Activated CD4-positive, alpha-beta T cell treated with anti-CD3 and anti-CD28 coated beads for 36 hours (primary cell): ENCODE measurements around the gene EEFSEC. TPM values are rescaled to one million over a fixed set of nuclear protein-coding genes. Genes with fewer than 3 reads are reported as not detected.

ENCODE experiments used
- ATAC-seq: fragments of 200-7000 bp; cut with Tn5 transposase; one replicate; pipeline ENCODE4 v1.10.0; 2021; ENCODE audit warnings: mild to moderate bottlenecking, moderate library complexity
- CTCF ChIA-PET: fragments of 350-600 bp; sonication (Branson Sonifier 250); formaldehyde crosslinking; loops from one replicate; lab custom pipeline; 2021; ENCODE audit warnings: antibody characterized with exemption; lab: Charles Lee
- POLR2A ChIA-PET: fragments of 350-600 bp; sonication (Branson Sonifier 250); formaldehyde crosslinking; loops from one replicate; lab custom pipeline; 2021; ENCODE audit warnings: antibody characterized with exemption, inconsistent platforms; lab: Charles Lee
- DNase-seq: peaks from one replicate; pipeline ENCODE4 v3.0.0-alpha.2; 2020
- H3K27ac Mint-ChIP-seq: one replicate; pipeline ENCODE4 v1.8.0; 2021; ENCODE audit warnings: mixed read lengths
- H3K27me3 Mint-ChIP-seq: one replicate; pipeline ENCODE4 v1.8.0; 2021; ENCODE audit warnings: mixed read lengths
- H3K36me3 Mint-ChIP-seq: one replicate; pipeline ENCODE4 v1.8.0; 2021; ENCODE audit warnings: low read depth, mixed read lengths
- H3K4me1 Mint-ChIP-seq: one replicate; pipeline ENCODE4 v1.8.0; 2021; ENCODE audit warnings: mixed read lengths
- H3K4me3 Mint-ChIP-seq: one replicate; pipeline ENCODE4 v1.8.0; 2021; ENCODE audit warnings: mild to moderate bottlenecking, moderate library complexity, mixed read lengths
- H3K9me3 Mint-ChIP-seq: one replicate; pipeline ENCODE4 v1.8.0; 2021; ENCODE audit warnings: low read depth, mixed read lengths
- intact Hi-C, 2 experiments: fragments of 100-400 bp; cut with DNase I in 1 of 2; cut with micrococcal nuclease in 1 of 2; formaldehyde crosslinking; loops; one replicate each; pipeline versions ENCODE4 v1.14.2 to v1.15.1; 2022 to 2024; cut with DNase I, micrococcal nuclease
- total RNA-seq, 2 experiments: library from RNA; stranded (reverse); gene quantifications; one replicate each; pipeline ENCODE4 v1.2.3, GENCODE V29; 2021

The EEFSEC gene
- total RNA-seq, 2 experiments from 2014 or later = 19.6 to 20.7 TPM

DNA sequence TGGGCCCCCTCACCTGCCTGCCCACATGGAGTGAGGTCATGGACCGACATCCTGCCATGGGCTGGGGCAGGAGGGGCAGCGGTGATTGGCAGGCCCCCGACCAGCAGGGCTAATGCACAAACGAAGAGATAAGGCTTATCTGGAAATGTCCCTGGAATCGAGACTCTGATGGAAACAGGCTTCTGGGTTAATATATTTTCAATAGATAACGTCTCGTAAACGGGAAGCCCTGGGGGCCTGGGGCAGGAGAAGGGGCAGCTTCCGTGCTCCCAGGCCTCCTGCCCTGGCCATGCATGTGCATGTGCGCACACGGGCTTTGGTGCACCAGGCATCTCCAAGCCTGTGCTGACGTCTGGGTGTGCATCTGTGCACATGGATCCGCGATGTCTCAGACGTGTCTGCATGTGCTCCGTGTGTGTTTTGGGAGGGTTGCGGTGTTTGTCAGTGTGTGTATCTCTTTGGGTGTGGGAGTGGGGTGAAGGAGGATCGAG lies 258.3 kb downstream of the EEFSEC start:
- no peaks in the 10 kb centered on the region for H3K27me3 Mint-ChIP-seq
- H3K4me3 Mint-ChIP-seq = no peak overlapping the region
- ChIA-PET POLR2A (no interaction called here), CTCF (no interaction called here)
- intact Hi-C loops = no loop called here
- no peaks in the 10 kb centered on the region for H3K9me3 Mint-ChIP-seq
- no peaks in the 10 kb centered on the region for H3K4me1 Mint-ChIP-seq
- ATAC-seq (no peak), DNase-seq (no peak)
- no peak overlapping the region for H3K27ac Mint-ChIP-seq
- H3K36me3 Mint-ChIP-seq = no peaks in the 10 kb centered on the region

DNA sequence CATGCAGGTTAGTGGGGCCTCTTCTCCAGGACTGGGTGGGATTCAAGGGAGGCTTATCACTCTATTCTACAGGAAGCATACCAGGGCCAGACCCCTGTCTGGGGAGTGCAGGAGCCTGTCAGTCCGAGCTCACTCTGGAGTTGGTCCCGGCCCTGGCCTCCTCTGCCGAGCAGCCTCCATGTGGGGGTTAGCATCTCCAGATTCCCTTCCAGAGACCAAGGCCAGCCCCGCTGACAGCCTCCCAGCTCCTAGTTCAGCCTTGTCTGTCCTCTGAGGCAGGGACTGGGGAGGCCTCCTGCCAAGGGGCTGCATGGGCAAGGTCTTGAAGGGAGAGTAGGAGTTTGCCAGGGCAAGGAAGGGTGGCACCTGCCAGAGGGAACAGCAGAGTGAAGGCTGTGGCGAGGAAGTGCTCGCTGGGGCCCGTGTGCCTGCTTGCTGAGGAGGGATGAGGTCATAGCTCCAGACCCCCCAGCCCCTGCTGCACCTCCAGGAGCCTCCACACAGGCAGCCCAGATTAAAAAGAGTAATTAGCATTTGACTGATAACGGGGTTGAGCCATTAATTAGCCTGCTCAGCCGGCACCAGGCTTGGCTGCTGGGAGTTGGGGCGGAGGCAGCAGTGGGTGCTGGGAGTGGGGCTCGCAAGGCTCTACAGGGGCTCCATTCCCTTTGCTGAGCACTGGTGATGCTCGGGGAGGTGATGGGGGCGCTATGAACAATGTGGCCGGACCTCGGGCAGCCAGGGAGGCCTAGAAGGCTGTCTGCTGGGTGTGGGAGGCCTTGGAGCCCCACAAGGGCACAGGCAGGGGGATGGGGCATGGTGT lies 259.1 kb downstream of the EEFSEC start:
- Mint-ChIP-seq H3K4me1 (no peaks in the 10 kb centered on the region), H3K27ac (no peak overlapping the region), H3K36me3 (no peaks in the 10 kb centered on the region), H3K4me3 (no peak overlapping the region), H3K9me3 (no peaks in the 10 kb centered on the region), H3K27me3 (no peaks in the 10 kb centered on the region)
- no peak for ATAC-seq
- ChIA-PET CTCF (no interaction called here), POLR2A (no interaction called here)
- intact Hi-C loops = no loop called here
- no peak for DNase-seq

DNA sequence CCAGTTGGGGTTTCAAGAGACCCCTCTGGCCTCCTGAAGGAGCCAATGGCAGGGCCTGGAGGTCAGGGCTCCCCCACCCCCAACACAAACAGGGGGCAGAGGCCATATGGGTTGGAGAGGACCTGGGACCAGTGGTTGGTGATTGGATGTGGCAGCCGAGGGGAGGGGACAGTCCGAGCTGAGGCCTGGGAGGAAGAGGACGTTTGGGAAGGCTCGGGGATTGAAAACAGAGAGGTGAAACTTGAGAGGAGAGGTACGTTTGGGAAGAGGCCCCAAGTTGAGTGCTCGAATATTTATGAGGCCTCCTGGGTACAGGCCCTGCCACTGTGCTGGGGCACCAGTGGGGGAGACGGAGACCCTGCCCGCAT lies 259.7 kb downstream of the EEFSEC start:
- H3K27me3 Mint-ChIP-seq = no peaks in the 10 kb centered on the region
- ChIA-PET CTCF (no interaction called here), POLR2A (no interaction called here)
- ATAC-seq = no peak
- no peak for DNase-seq
- no peaks in the 10 kb centered on the region for H3K4me1 Mint-ChIP-seq
- no peak overlapping the region for H3K27ac Mint-ChIP-seq
- no peaks in the 10 kb centered on the region for H3K9me3 Mint-ChIP-seq
- H3K36me3 Mint-ChIP-seq = no peaks in the 10 kb centered on the region
- H3K4me3 Mint-ChIP-seq = no peak overlapping the region
- intact Hi-C loops = no loop called here

DNA sequence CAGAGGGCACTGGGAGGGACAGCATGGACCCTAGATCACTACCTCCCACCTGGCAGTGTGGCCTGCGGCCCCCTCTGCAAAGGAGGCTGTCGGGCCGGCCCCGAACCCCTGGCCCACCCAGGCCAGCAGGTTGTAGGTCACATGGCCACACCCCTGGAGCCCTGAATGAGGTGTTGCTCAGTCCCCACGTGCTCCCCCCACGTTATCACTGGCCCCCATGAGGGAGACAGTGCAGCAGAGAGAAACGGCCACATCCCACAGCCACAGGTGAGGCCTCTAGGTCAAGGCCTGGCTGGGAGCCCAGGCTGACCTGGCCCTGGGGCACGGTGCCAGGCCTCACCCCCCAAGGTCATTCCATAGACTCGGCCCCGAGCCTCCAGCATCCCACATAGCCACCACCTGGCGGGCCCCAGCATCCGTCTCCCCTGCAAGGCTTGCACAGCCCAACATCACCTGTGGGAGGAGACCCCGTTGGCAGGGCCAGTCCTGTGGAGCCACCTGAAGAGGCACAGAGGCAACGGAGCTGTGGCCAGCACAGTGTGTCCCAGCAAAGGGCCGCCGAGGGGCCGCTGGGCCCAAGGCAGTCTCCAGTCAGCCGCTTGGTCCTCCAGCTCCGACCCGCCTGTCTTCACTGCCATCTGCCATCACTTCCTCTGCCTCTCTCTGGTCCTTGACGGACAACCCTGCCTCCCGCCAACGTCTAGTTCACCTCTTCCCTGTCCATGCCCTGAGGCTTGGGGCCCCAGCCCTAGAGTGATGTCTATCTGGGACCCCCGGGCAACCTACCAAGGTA lies 260.3 kb downstream of the EEFSEC start:
- no peak overlapping the region for H3K27ac Mint-ChIP-seq
- no peak for DNase-seq
- ChIA-PET CTCF (interaction anchor here (0.6 kb wide), 1 partner anchor 334 kb away, joined by 4 read pairs; no protein-coding TSS in a partner anchor), POLR2A (no interaction called here)
- intact Hi-C loops = no loop called here
- no peak overlapping the region for H3K4me3 Mint-ChIP-seq
- no peaks in the 10 kb centered on the region for H3K4me1 Mint-ChIP-seq
- H3K9me3 Mint-ChIP-seq = no peaks in the 10 kb centered on the region
- ATAC-seq = no peak
- H3K36me3 Mint-ChIP-seq = no peaks in the 10 kb centered on the region
- H3K27me3 Mint-ChIP-seq = no peaks in the 10 kb centered on the region

DNA sequence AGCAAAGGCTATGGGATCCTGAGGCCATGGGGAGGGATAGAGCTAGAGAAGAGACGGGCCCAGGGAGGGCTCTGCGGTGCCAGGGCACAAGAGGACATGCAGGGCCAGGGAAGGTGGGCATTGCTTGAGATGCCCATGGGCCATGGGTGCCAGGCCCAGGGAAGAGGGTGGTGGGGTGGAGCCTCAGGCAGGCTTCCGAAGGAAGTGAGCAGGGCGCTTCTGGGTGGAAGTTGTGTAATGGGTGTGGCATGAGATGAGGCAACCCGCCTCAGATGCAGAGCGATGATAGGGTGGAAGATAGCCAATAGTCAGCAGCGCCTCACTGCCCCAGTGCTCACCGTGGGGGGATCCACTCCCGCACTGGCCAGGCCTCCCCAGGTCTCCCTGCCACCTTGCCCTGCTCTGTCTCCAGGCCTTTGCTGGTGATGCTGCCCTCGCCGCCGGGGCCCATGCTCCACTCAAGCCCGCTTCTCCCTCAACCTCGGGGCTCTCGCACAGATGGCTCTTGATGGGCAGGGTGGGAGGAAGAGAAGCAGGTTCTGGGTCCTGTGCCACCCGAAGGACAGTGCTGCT lies 262.0 kb downstream of the EEFSEC start:
- intact Hi-C loops = no loop called here
- Mint-ChIP-seq H3K27me3 (no peaks in the 10 kb centered on the region), H3K9me3 (no peaks in the 10 kb centered on the region), H3K4me3 (no peak overlapping the region), H3K27ac (no peak overlapping the region), H3K4me1 (no peaks in the 10 kb centered on the region), H3K36me3 (no peaks in the 10 kb centered on the region)
- ChIA-PET CTCF (no interaction called here), POLR2A (no interaction called here)
- ATAC-seq = no peak
- no peak for DNase-seq

DNA sequence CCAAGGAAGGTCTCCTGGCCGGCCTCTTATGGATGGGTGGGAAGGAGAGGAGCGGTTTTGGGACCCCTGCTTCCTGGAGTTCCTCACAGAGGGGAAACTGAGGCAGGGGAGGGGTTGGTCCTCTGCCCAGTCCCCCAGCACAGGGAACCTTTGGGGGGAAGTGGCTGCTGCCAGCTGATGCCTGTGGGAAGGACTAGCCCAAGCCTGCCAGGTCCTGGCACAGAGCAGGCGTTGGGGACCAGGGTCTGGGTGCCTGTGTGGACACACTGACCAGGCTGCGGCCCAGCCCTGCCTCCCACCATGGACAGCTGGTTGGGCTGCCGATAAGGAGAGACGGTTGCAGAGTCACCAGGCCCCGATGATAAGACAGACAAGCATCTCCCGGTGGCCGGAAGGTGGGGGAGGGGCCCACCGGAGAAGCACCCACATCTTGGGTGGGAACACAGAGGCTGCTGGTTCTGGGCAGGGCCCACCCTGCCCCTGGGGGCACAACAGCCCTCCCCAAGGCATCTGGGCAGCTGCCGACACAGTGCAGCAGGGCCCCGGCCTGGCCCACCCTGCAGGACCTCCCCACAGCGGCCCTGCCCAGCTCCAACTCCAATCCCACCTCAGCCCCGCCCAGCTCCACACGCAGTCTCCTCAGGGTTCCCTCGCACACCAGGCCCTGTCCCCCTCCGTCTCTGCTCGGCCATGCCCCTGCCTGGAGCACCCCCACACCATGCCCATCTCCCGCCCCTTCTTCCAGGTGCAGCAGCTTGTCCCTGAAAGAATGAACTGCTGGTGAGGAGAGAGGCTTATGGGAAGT lies 262.7 kb downstream of the EEFSEC start:
- no peaks in the 10 kb centered on the region for H3K36me3 Mint-ChIP-seq
- intact Hi-C loops = no loop called here
- POLR2A ChIA-PET = interaction anchor here (0.6 kb wide), 1 partner anchor 267 kb away, joined by 3 read pairs; no protein-coding TSS in a partner anchor
- no peak overlapping the region for H3K4me3 Mint-ChIP-seq
- H3K27me3 Mint-ChIP-seq = no peaks in the 10 kb centered on the region
- DNase-seq (no peak), ATAC-seq (no peak)
- CTCF ChIA-PET = no interaction called here
- no peak overlapping the region for H3K27ac Mint-ChIP-seq
- no peaks in the 10 kb centered on the region for H3K9me3 Mint-ChIP-seq
- no peaks in the 10 kb centered on the region for H3K4me1 Mint-ChIP-seq

DNA sequence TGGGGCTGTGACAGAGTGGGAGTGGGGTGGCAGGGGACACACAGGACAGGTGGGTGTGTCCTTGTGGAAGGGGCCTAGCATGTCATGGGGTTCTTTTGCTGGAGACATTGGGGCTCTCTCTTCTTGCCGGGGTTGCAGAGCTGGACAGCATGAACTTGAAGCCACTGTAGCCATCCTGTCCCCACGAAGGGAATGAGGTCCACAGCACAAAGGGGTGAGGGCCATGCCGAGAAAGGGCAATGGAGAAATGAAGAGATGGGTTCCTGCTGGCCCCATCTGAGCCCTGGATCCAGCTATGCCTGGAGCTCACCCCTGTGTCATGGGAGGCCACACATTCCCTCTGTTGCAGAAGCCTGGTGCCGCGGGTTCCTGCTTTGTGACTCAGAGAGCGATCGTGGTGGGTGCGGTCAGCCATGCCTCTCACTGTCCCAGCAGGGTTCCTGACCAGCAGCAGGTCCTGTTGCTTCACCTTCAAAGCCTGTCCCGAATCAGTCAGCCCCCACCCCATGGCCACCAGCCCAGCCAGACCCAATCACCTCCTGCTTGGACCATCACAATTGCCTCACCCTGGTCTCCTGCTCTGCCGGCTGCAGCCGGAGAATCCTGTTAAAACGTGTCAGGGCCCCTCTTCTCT lies 263.4 kb downstream of the EEFSEC start:
- H3K27me3 Mint-ChIP-seq = no peaks in the 10 kb centered on the region
- CTCF ChIA-PET = no interaction called here
- no peak for ATAC-seq

DNA sequence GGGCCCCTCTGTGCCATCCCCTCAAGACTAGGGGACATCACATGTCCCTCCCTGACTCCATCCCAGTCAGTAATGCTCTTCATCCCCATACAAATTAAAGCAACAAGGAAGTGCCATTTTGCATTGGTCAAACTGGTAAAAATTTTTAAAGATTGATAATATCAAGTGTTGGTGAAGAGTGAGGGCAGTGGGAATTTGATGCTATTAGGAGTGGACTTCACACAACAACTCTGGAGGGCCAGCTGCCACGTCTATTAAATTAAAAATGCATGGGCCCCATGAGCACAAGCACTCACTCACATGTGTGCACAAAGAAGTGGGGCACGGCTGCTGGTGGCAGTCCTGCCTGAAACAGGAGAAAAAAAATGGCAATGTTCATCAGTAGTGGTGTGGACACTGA lies 265.6 kb downstream of the EEFSEC start:
- no peaks in the 10 kb centered on the region for H3K4me1 Mint-ChIP-seq
- ChIA-PET POLR2A (no interaction called here), CTCF (no interaction called here)
- H3K27ac Mint-ChIP-seq = no peak overlapping the region
- no peaks in the 10 kb centered on the region for H3K27me3 Mint-ChIP-seq
- H3K9me3 Mint-ChIP-seq = no peaks in the 10 kb centered on the region
- no peaks in the 10 kb centered on the region for H3K36me3 Mint-ChIP-seq
- no peak overlapping the region for H3K4me3 Mint-ChIP-seq
- no peak for DNase-seq
- intact Hi-C loops = no loop called here
- no peak for ATAC-seq

More for the DNA sequence above, 263.4 kb downstream of the EEFSEC start:
- no peak overlapping the region for H3K4me3 Mint-ChIP-seq
- no peaks in the 10 kb centered on the region for H3K9me3 Mint-ChIP-seq
- intact Hi-C loops = no loop called here
- POLR2A ChIA-PET = no interaction called here
- H3K4me1 Mint-ChIP-seq = no peaks in the 10 kb centered on the region
- H3K27ac Mint-ChIP-seq = no peak overlapping the region
- H3K36me3 Mint-ChIP-seq = no peaks in the 10 kb centered on the region
- no peak for DNase-seq

DNA sequence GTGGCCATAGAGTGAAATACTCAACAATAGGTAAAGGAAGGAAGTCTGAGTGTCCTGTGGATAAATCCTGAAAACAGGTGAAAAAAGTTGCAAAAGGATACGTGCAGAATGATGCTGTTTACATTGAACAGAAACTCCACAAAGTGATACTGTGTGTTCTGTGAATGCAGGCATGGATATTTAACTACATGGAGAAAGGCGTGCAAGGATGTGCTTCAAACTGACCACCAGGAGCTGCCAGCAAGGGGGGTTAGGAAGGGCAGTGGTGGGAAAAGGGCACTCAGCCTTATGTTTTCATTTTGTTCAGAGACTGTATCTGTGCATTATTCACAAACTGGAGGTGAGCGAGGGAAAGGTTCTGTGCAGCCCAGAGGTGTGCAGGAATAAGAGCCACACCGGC lies 266.0 kb downstream of the EEFSEC start:
- intact Hi-C loops = no loop called here
- no peaks in the 10 kb centered on the region for H3K27me3 Mint-ChIP-seq
- ChIA-PET POLR2A (no interaction called here), CTCF (no interaction called here)
- no peak overlapping the region for H3K27ac Mint-ChIP-seq
- H3K36me3 Mint-ChIP-seq = no peaks in the 10 kb centered on the region
- H3K9me3 Mint-ChIP-seq = no peaks in the 10 kb centered on the region
- no peak for DNase-seq
- ATAC-seq = no peak
- no peaks in the 10 kb centered on the region for H3K4me1 Mint-ChIP-seq
- H3K4me3 Mint-ChIP-seq = no peak overlapping the region

DNA sequence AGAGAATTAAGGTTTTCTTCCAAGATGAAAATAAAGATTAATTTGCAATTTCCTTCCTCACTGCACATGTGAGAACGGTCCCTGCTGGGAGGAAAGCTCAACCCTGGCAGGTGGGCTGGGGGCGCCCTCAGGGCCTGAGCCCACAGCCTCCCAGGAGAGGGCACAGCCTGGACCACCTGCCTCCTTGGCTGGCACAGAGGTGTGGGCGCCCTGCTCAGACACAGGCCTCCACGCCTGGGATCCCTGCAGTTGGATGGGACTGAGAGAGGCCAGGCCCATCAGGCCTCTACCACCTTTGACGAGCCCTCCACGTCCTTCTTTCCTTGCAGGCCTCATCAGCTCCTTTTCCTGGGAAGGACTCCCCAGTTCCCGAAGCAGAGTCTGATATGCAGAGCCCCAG lies 267.0 kb downstream of the EEFSEC start:
- Mint-ChIP-seq H3K4me1 (no peaks in the 10 kb centered on the region), H3K27ac (no peak overlapping the region), H3K4me3 (no peak overlapping the region), H3K9me3 (no peaks in the 10 kb centered on the region), H3K36me3 (no peaks in the 10 kb centered on the region), H3K27me3 (no peaks in the 10 kb centered on the region)
- intact Hi-C loops = no loop called here
- ATAC-seq (no peak), DNase-seq (no peak)
- CTCF ChIA-PET = no interaction called here
- POLR2A ChIA-PET = no interaction called here
